Endothelial cell of umbilical vein (primary cell): ENCODE results near the gene HMGCS2. TPM values are rescaled to one million over a fixed set of nuclear protein-coding genes. Genes with fewer than 3 reads are reported as not detected.

Experiments used
- BruUV-seq: library from RNA; stranded (reverse); fragments of 400-500 nt; replicated peaks from 2 replicates; lab custom pipeline; 2021; lab: Mats Ljungman, UMichigan
- CTCF ChIA-PET: fragments of 300-600, 350-600 bp; sonication (Branson Sonifier 250); formaldehyde crosslinking; loops from one replicate; lab custom pipeline; 2021; ENCODE audit warnings: antibody characterized with exemption, inconsistent platforms; lab: Charles Lee
- POLR2A ChIA-PET: fragments of 300-600, 350-600 bp; sonication (Branson Sonifier 250); formaldehyde crosslinking; loops from one replicate; lab custom pipeline; 2021; ENCODE audit warnings: antibody characterized with exemption, inconsistent platforms; lab: Charles Lee
- DNase-seq: peaks from one replicate; pipeline ENCODE4 v3.0.0-alpha.2; 2011; ENCODE audit warnings: low read depth, low spot score
- FAIRE-seq: peaks from 2 replicates; lab custom pipeline; 2011; peaks lifted over from hg19 to GRCh38; lab: Jason Lieb, UNC
- H2AFZ ChIP-seq: 2 replicates; pipeline ENCODE4 v1.6.0; 2012; ENCODE audit warnings: low read depth, low read length, control low read depth, inconsistent platforms
- H3K27ac ChIP-seq: 2 replicates; pipeline ENCODE4 v1.5.1; 2011; ENCODE audit warnings: low read depth, mild to moderate bottlenecking, control low read depth, low read length, moderate library complexity; ENCODE audit not compliant: insufficient read depth
- H3K27me3 ChIP-seq, 2 experiments: 2 replicates each; pipeline versions ENCODE4 v1.6.0 to v1.6.1; 2011; ENCODE audit warnings: low read length in 2 of 2, mixed read lengths in 1 of 2; ENCODE audit not compliant: control insufficient read depth in 2 of 2, insufficient read depth in 2 of 2
- H3K36me3 ChIP-seq, 2 experiments: 2 replicates in 1 of 2; 3 replicates in 1 of 2; pipeline ENCODE4 v1.5.1; 2011; ENCODE audit warnings: low read length in 2 of 2, mild to moderate bottlenecking in 1 of 2, moderate library complexity in 1 of 2; ENCODE audit not compliant: control insufficient read depth in 2 of 2, insufficient read depth in 2 of 2; ENCODE audit errors: extremely low read depth in 1 of 2
- H3K4me1 ChIP-seq: 3 replicates; pipeline ENCODE4 v1.5.1; 2011; ENCODE audit warnings: mild to moderate bottlenecking, low read length; ENCODE audit not compliant: control insufficient read depth, insufficient read depth; ENCODE audit errors: extremely low read depth
- H3K4me2 ChIP-seq: 2 replicates; pipeline ENCODE4 v1.6.1; 2011; ENCODE audit warnings: low read length, control low read depth, mixed read lengths; ENCODE audit not compliant: insufficient read depth
- H3K4me3 ChIP-seq, 3 experiments: fragments of 200-600 bp in 1 of 3; sonication (generic), shearing (Covaris generic) in 1 of 3; replicated peaks in 1 of 3; 2 replicates each; pipeline ENCODE4 v1.5.1; 2011 to 2016; ENCODE audit warnings: control low read depth in 3 of 3, low read length in 3 of 3, mild to moderate bottlenecking in 2 of 3, inconsistent platforms in 1 of 3, low read depth in 1 of 3, moderate library complexity in 1 of 3; ENCODE audit not compliant: insufficient read depth in 1 of 3
- H3K79me2 ChIP-seq: 2 replicates; pipeline ENCODE4 v1.6.0; 2012; ENCODE audit warnings: low read length, inconsistent platforms; ENCODE audit not compliant: control insufficient read depth, insufficient read depth
- H3K9ac ChIP-seq: replicated peaks from 2 replicates; pipeline ENCODE3; 2011; ENCODE audit warnings: low read length, control low read depth; ENCODE audit not compliant: insufficient read depth; ENCODE audit errors: extremely low read depth
- H3K9me1 ChIP-seq: replicated peaks from 3 replicates; pipeline ENCODE4 v1.6.0; 2011; ENCODE audit warnings: mild to moderate bottlenecking, low read length; ENCODE audit not compliant: control insufficient read depth, insufficient read depth; ENCODE audit errors: extremely low read depth
- H3K9me3 ChIP-seq: replicated peaks from 2 replicates; pipeline ENCODE4 v1.5.1; 2012; ENCODE audit warnings: low read length, inconsistent platforms; ENCODE audit not compliant: control insufficient read depth, insufficient read depth
- H4K20me1 ChIP-seq: replicated peaks from 2 replicates; pipeline ENCODE3; 2011; ENCODE audit warnings: mild to moderate bottlenecking, low read length; ENCODE audit not compliant: control insufficient read depth, insufficient read depth; ENCODE audit errors: extremely low read depth
- CTCF ChIP-seq, 2 donors: IDR thresholded peaks; 1 replicate in 1 of 2; 2 replicates in 1 of 2; pipeline ENCODE4 v1.5.1; 2011; ENCODE audit warnings: low read length in 2 of 2, mild to moderate bottlenecking in 2 of 2, moderate library complexity in 2 of 2, control low read depth in 1 of 2, inconsistent platforms in 1 of 2, low read depth in 1 of 2; ENCODE audit not compliant: insufficient read depth in 1 of 2; ENCODE audit errors: extremely low read depth in 1 of 2
- EZH2 ChIP-seq: IDR thresholded peaks from 2 replicates; pipeline ENCODE4 v1.6.1; 2012; ENCODE audit warnings: borderline replicate concordance, low read depth, mild to moderate bottlenecking, moderate library complexity, low read length, inconsistent platforms; ENCODE audit not compliant: severe bottlenecking
- FOS ChIP-seq: IDR thresholded peaks from 2 replicates; pipeline ENCODE4 v1.6.1; 2011; ENCODE audit warnings: mild to moderate bottlenecking, low read length, moderate library complexity, borderline replicate concordance; ENCODE audit not compliant: insufficient read depth
- GATA2 ChIP-seq: IDR thresholded peaks from 2 replicates; pipeline ENCODE4 v1.7.0; 2011; ENCODE audit warnings: low read depth, mild to moderate bottlenecking, moderate library complexity, mixed read lengths, low read length; ENCODE audit not compliant: insufficient read length, insufficient read depth
- JUN ChIP-seq: IDR thresholded peaks from 2 replicates; pipeline ENCODE4 v1.6.1; 2011; ENCODE audit warnings: borderline replicate concordance, low read depth; ENCODE audit not compliant: insufficient read length, insufficient read depth
- MAX ChIP-seq: IDR thresholded peaks from 2 replicates; pipeline ENCODE4 v1.6.1; 2011; ENCODE audit not compliant: insufficient read depth, insufficient read length
- MYC ChIP-seq: IDR thresholded peaks from one replicate; pipeline ENCODE4 v1.6.1; 2011; ENCODE audit warnings: mild to moderate bottlenecking, low read depth, low read length
- POLR2A ChIP-seq: IDR thresholded peaks from 2 replicates; pipeline ENCODE4 v1.6.1; 2012; ENCODE audit warnings: low read depth, mild to moderate bottlenecking, control low read depth, low read length
- POLR2AphosphoS5 ChIP-seq: IDR thresholded peaks from 2 replicates; pipeline ENCODE4 v1.6.1; 2012; ENCODE audit warnings: low read depth, mild to moderate bottlenecking, control low read depth, low read length, moderate library complexity; ENCODE audit not compliant: insufficient read depth
- dilution Hi-C: fragments of 300-500 bp; cut with MboI; formaldehyde crosslinking; loops from one replicate; pipeline ENCODE4 v1.15.0; 2019; ENCODE audit warnings: low sequenced_read_pairs; ENCODE audit not compliant: extremely low pct_ligation_motif_present
- intact Hi-C: fragments of 100-400 bp; cut with micrococcal nuclease; formaldehyde crosslinking; loops from one replicate; pipeline ENCODE4 v1.10.0; 2022
- polyA plus RNA-seq, 4 experiments: library from polyadenylated mRNA; depleted of rRNA in 3 of 4; stranded (reverse) in 3 of 4; unstranded in 1 of 4; fragments of >200 nt; gene quantifications; 2 replicates each; pipeline versions ENCODE4 v1.2.1 to v1.2.3, GENCODE V29; 2011 to 2012; ENCODE audit warnings: missing spikeins in 1 of 4
- total RNA-seq: library from RNA; stranded (reverse); gene quantifications from 2 replicates; pipeline ENCODE4 v1.2.3, GENCODE V29; 2021

HMGCS2 gene
- total and polyA plus RNA-seq, 2 donors (not counting 3 experiments of a cell fraction or from before 2014, with no cell fraction given): not detected

- dilution Hi-C loops: no loop called here
- no peak for FAIRE-seq
Measured at GRCh38 chr1:119739150-119739549, 29.6 kb downstream of the HMGCS2 start.

More at GRCh38 chr1:119739150-119739549, 29.6 kb downstream of the HMGCS2 start:
- no peak overlapping the region for H2AFZ ChIP-seq
- H3K36me3 ChIP-seq: peaks cover 3 to 4% of the 10 kb centered on the region in 2 experiments
- H3K27ac ChIP-seq: no peak overlapping the region
- POLR2A ChIA-PET: no interaction called here
- H3K27me3 ChIP-seq: no peaks in the 10 kb centered on the region
- no peak for DNase-seq
- no peak overlapping the region for H3K4me3 ChIP-seq
- no TSS peak for BruUV-seq
- TF ChIP-seq EZH2 (no peak), FOS (no peak), MAX (no peak), CTCF (IDR thresholded peaks at IDR 0.05; ENCODE audit: extremely low read depth in 1 of 2, insufficient read depth in 1 of 2, low read depth in 1 of 2, low read length in 2 of 2) (no peak), GATA2 (no peak), MYC (no peak), POLR2A (no peak), JUN (no peak), POLR2AphosphoS5 (no peak)
- CTCF ChIA-PET: no interaction called here
- no peak overlapping the region for H3K4me2 ChIP-seq
- no peaks in the 10 kb centered on the region for H3K9me1 ChIP-seq
- no peaks in the 10 kb centered on the region for H3K4me1 ChIP-seq
- no peak overlapping the region for H3K9ac ChIP-seq
- intact Hi-C loops: no loop called here
- H3K79me2 ChIP-seq: no peaks in the 10 kb centered on the region
- no peaks in the 10 kb centered on the region for H3K9me3 ChIP-seq
- H4K20me1 ChIP-seq: no peaks in the 10 kb centered on the region
